H9 (cell line): ENCODE measurements around the gene TNIP3. TPM values are rescaled to one million over a fixed set of nuclear protein-coding genes. Genes with fewer than 3 reads are reported as not detected.

Experiments
- DNase-seq: peaks from one replicate; pipeline ENCODE4 v3.0.0-alpha.2; 2017
- H2AFZ ChIP-seq: one replicate; pipeline ENCODE4 v1.6.1; 2013; ENCODE audit warnings: mild to moderate bottlenecking, low read length, control low read depth, moderate library complexity
- H2AK5ac ChIP-seq: 2 replicates; pipeline ENCODE4 v1.6.1; 2013; ENCODE audit warnings: low read length, control low read depth, mixed read lengths; ENCODE audit not compliant: insufficient read length
- H2BK120ac ChIP-seq: one replicate; pipeline ENCODE4 v1.6.1; 2013; ENCODE audit warnings: low read depth, mild to moderate bottlenecking, low read length, control low read depth, inconsistent platforms; ENCODE audit not compliant: poor library complexity, severe bottlenecking
- H2BK12ac ChIP-seq: 2 replicates; pipeline ENCODE4 v1.6.1; 2013; ENCODE audit warnings: low read length, control low read depth, mixed read lengths, low read depth; ENCODE audit not compliant: insufficient read length
- H2BK15ac ChIP-seq: 2 replicates; pipeline ENCODE4 v1.6.1; 2013; ENCODE audit warnings: low read depth, low read length, control low read depth
- H2BK20ac ChIP-seq: one replicate; pipeline ENCODE4 v1.6.1; 2013; ENCODE audit warnings: low read depth, mild to moderate bottlenecking, low read length, control low read depth, inconsistent platforms; ENCODE audit not compliant: poor library complexity, severe bottlenecking
- H2BK5ac ChIP-seq: 2 replicates; pipeline ENCODE4 v1.6.1; 2013; ENCODE audit warnings: low read length, control low read depth, mixed read lengths; ENCODE audit not compliant: insufficient read length
- H3K14ac ChIP-seq: 2 replicates; pipeline ENCODE4 v1.6.1; 2013; ENCODE audit warnings: low read length, control low read depth; ENCODE audit not compliant: insufficient read depth
- H3K18ac ChIP-seq: 2 replicates; pipeline ENCODE4 v1.6.1; 2013; ENCODE audit warnings: low read depth, mild to moderate bottlenecking, mixed read lengths, low read length, control low read depth; ENCODE audit not compliant: insufficient read length
- H3K23ac ChIP-seq: 2 replicates; pipeline ENCODE4 v1.6.1; 2013; ENCODE audit warnings: low read length, control low read depth, mixed read lengths, low read depth; ENCODE audit not compliant: insufficient read length
- H3K23me2 ChIP-seq: 2 replicates; pipeline ENCODE4 v1.6.1; 2013; ENCODE audit warnings: low read depth, mild to moderate bottlenecking, mixed read lengths, low read length, control low read depth; ENCODE audit not compliant: insufficient read length, poor library complexity, severe bottlenecking
- H3K27ac ChIP-seq: 2 replicates; pipeline ENCODE4 v1.5.1; 2013; ENCODE audit warnings: low read length, control low read depth, mixed read lengths, low read depth; ENCODE audit not compliant: insufficient read length
- H3K27me3 ChIP-seq: 2 replicates; pipeline ENCODE4 v1.6.1; 2013; ENCODE audit warnings: low read length, control low read depth, inconsistent platforms; ENCODE audit not compliant: insufficient read depth
- H3K4ac ChIP-seq: 2 replicates; pipeline ENCODE4 v1.6.1; 2013; ENCODE audit warnings: low read depth, mild to moderate bottlenecking, control low read depth, inconsistent platforms, low read length, moderate library complexity
- H3K4me1 ChIP-seq: 2 replicates; pipeline ENCODE4 v1.6.1; 2013; ENCODE audit warnings: low read length, control low read depth, inconsistent platforms; ENCODE audit not compliant: insufficient read depth
- H3K4me2 ChIP-seq: 2 replicates; pipeline ENCODE4 v1.6.1; 2013; ENCODE audit warnings: low read length, control low read depth, mixed read lengths; ENCODE audit not compliant: insufficient read length, insufficient read depth
- H3K56ac ChIP-seq: 2 replicates; pipeline ENCODE4 v1.6.1; 2013; ENCODE audit warnings: low read depth, mild to moderate bottlenecking, mixed read lengths, low read length, control low read depth; ENCODE audit not compliant: insufficient read length
- H3K79me1 ChIP-seq: 2 replicates; pipeline ENCODE4 v1.6.1; 2013; ENCODE audit warnings: low read depth, mild to moderate bottlenecking, moderate library complexity, low read length, control low read depth, inconsistent platforms; ENCODE audit not compliant: insufficient read depth, poor library complexity, severe bottlenecking
- H3K79me2 ChIP-seq: 2 replicates; pipeline ENCODE4 v1.6.1; 2013; ENCODE audit warnings: low read length, control low read depth, inconsistent platforms; ENCODE audit not compliant: insufficient read depth
- H3K9ac ChIP-seq: 2 replicates; pipeline ENCODE4 v1.6.1; 2013; ENCODE audit warnings: low read length, control low read depth, mixed read lengths; ENCODE audit not compliant: insufficient read length; ENCODE audit errors: extremely low read depth
- H3K9me3 ChIP-seq: one replicate; pipeline ENCODE4 v1.6.1; 2013; ENCODE audit warnings: low read depth, low read length, inconsistent platforms; ENCODE audit not compliant: control insufficient read depth
- H3T11ph ChIP-seq: one replicate; pipeline ENCODE4 v1.6.1; 2013; ENCODE audit warnings: mild to moderate bottlenecking, low read length, control low read depth, inconsistent platforms
- H4K20me1 ChIP-seq: one replicate; pipeline ENCODE4 v1.6.1; 2013; ENCODE audit not compliant: control insufficient read depth, insufficient read length, insufficient read depth
- H4K5ac ChIP-seq: 2 replicates; pipeline ENCODE4 v1.6.1; 2013; ENCODE audit warnings: low read depth, mild to moderate bottlenecking, mixed read lengths, low read length, control low read depth; ENCODE audit not compliant: insufficient read length
- H4K8ac ChIP-seq: replicated peaks from 2 replicates; pipeline ENCODE4 v1.6.1; 2013; ENCODE audit warnings: low read length, control low read depth, mixed read lengths, low read depth; ENCODE audit not compliant: insufficient read length
- H4K91ac ChIP-seq: 2 replicates; pipeline ENCODE4 v1.6.1; 2013; ENCODE audit warnings: low read depth, mild to moderate bottlenecking, moderate library complexity, mixed read lengths, low read length, control low read depth; ENCODE audit not compliant: insufficient read length
- H3K27ac Mint-ChIP-seq, 3 experiments: 2 replicates in 2 of 3; 3 replicates in 1 of 3; pipeline ENCODE4 v1.8.0; 2020 to 2021; ENCODE audit warnings: mixed read lengths in 3 of 3, mild to moderate bottlenecking in 1 of 3, moderate library complexity in 1 of 3
- H3K27me3 Mint-ChIP-seq: 2 replicates; pipeline ENCODE4 v1.8.0; 2021; ENCODE audit warnings: low read depth, mild to moderate bottlenecking, moderate library complexity, mixed read lengths
- H3K36me3 Mint-ChIP-seq, 3 experiments: 2 replicates in 2 of 3; 3 replicates in 1 of 3; pipeline ENCODE4 v1.8.0; 2020 to 2021; ENCODE audit warnings: low read depth in 3 of 3, mixed read lengths in 3 of 3; ENCODE audit not compliant: insufficient read depth in 1 of 3
- H3K4me1 Mint-ChIP-seq, 2 experiments: 2 replicates each; pipeline ENCODE4 v1.8.0; 2020; ENCODE audit warnings: mixed read lengths in 2 of 2
- H3K4me3 Mint-ChIP-seq, 2 experiments: 2 replicates in 1 of 2; 3 replicates in 1 of 2; pipeline ENCODE4 v1.8.0; 2020 to 2021; ENCODE audit warnings: mild to moderate bottlenecking in 2 of 2, mixed read lengths in 2 of 2, moderate library complexity in 1 of 2
- H3K9me3 Mint-ChIP-seq, 2 experiments: 2 replicates in 1 of 2; 3 replicates in 1 of 2; pipeline ENCODE4 v1.8.0; 2020; ENCODE audit warnings: mild to moderate bottlenecking in 2 of 2, mixed read lengths in 2 of 2, moderate library complexity in 1 of 2
- CTCF ChIP-seq: fragments of 200-600 bp; sonication (generic); conservative IDR thresholded peaks from 3 replicates; pipeline ENCODE4 v1.8.0; 2021; ENCODE audit warnings: antibody characterized with exemption, mild to moderate bottlenecking
- WGBS: extraction: QIAGEN DNeasy Blood & Tissue Kit; methylation state at CpG from one replicate; pipeline ENCODE4 v1.1.7; 2013; ENCODE audit warnings: missing lambda C conversion rate, low lambda C conversion rate, mixed read lengths; ENCODE audit not compliant: insufficient read length; ENCODE audit errors: extremely low coverage; 5-methylcytosine and 5-hydroxymethylcytosine counted together
- total RNA-seq: library from RNA; stranded (reverse); gene quantifications from 2 replicates; pipeline ENCODE4 v1.2.1, GENCODE V29; 2021

TNIP3 gene
- total RNA-seq, 1 experiment from 2014 or later, result not detected

- no peaks in the 10 kb centered on the region for H3K27me3 Mint-ChIP-seq
- no peak overlapping the region for H2AK5ac ChIP-seq
- H2BK120ac ChIP-seq, result no peak overlapping the region
- H3K23me2 ChIP-seq, result no peaks in the 10 kb centered on the region
- no peaks in the 10 kb centered on the region for H3K4me1 ChIP-seq
- H3K4me3 Mint-ChIP-seq, result no peak overlapping the region
- H3K79me2 ChIP-seq, result no peaks in the 10 kb centered on the region
- no peak overlapping the region for H3K4ac ChIP-seq
- H3K9me3 ChIP-seq, result no peaks in the 10 kb centered on the region
- H4K8ac ChIP-seq, result no peak overlapping the region
- H3K27ac Mint-ChIP-seq, result no peak overlapping the region
- no peak overlapping the region for H3K56ac ChIP-seq
- H3K14ac ChIP-seq, result no peak overlapping the region
- H4K20me1 ChIP-seq, result no peaks in the 10 kb centered on the region
- no peak overlapping the region for H2AFZ ChIP-seq
- H3K27me3 ChIP-seq, result no peaks in the 10 kb centered on the region
- H2BK20ac ChIP-seq, result no peak overlapping the region
- H3K23ac ChIP-seq, result no peak overlapping the region
- no peak for TF ChIP-seq CTCF
- no peak overlapping the region for H4K5ac ChIP-seq
- WGBS, result no CpG with 5 or more reads among the region's 4 CpGs
- no peak overlapping the region for H3K27ac ChIP-seq
- no peak overlapping the region for H4K91ac ChIP-seq
- no peak overlapping the region for H2BK5ac ChIP-seq
- no peaks in the 10 kb centered on the region for H3K9me3 Mint-ChIP-seq
- H3K4me2 ChIP-seq, result no peak overlapping the region
- H2BK15ac ChIP-seq, result no peak overlapping the region
- no peak for DNase-seq
- H2BK12ac ChIP-seq, result no peak overlapping the region
- no peaks in the 10 kb centered on the region; a peak in 1 of 4 replicates for H3K4me1 Mint-ChIP-seq
- H3T11ph ChIP-seq, result no peak overlapping the region
- H3K79me1 ChIP-seq, result no peaks in the 10 kb centered on the region
- H3K36me3 Mint-ChIP-seq, result no peaks in the 10 kb centered on the region
- no peak overlapping the region for H3K9ac ChIP-seq
- no peak overlapping the region for H3K18ac ChIP-seq
These were observed 34.4 kb downstream of the TNIP3 start for GRCh38 chr4:121129606-121130325.
